RWPE1 (cell line): ENCODE measurements around the gene DGKD.

Source experiments
- CTCF ChIA-PET: fragments of 350-600 bp; sonication (Branson Sonifier 250); formaldehyde crosslinking; extraction: SDS; loops from one replicate; lab custom pipeline; 2021; lab: Yijun Ruan, JAX
- POLR2A ChIA-PET: fragments of 400-600 bp; formaldehyde crosslinking; extraction: SDS; loops from one replicate; lab custom pipeline; 2020; ENCODE audit warnings: antibody characterized with exemption; ENCODE audit not compliant: low non-redundant PET; lab: Yijun Ruan, JAX
- DNase-seq: peaks from one replicate; pipeline ENCODE4 v3.0.0; 2012; ENCODE audit warnings: low spot score
- H3K27ac ChIP-seq: fragments of 450-650 bp; 2 replicates; pipeline ENCODE4 v1.5.1; 2017
- TF ChIP-seq, protein P1 (sequence below): fragments of 450-650 bp; conservative IDR thresholded peaks from 2 replicates; pipeline ENCODE4 v1.5.1; 2017; ENCODE audit warnings: low read depth, mild to moderate bottlenecking

The DGKD gene, protein sequence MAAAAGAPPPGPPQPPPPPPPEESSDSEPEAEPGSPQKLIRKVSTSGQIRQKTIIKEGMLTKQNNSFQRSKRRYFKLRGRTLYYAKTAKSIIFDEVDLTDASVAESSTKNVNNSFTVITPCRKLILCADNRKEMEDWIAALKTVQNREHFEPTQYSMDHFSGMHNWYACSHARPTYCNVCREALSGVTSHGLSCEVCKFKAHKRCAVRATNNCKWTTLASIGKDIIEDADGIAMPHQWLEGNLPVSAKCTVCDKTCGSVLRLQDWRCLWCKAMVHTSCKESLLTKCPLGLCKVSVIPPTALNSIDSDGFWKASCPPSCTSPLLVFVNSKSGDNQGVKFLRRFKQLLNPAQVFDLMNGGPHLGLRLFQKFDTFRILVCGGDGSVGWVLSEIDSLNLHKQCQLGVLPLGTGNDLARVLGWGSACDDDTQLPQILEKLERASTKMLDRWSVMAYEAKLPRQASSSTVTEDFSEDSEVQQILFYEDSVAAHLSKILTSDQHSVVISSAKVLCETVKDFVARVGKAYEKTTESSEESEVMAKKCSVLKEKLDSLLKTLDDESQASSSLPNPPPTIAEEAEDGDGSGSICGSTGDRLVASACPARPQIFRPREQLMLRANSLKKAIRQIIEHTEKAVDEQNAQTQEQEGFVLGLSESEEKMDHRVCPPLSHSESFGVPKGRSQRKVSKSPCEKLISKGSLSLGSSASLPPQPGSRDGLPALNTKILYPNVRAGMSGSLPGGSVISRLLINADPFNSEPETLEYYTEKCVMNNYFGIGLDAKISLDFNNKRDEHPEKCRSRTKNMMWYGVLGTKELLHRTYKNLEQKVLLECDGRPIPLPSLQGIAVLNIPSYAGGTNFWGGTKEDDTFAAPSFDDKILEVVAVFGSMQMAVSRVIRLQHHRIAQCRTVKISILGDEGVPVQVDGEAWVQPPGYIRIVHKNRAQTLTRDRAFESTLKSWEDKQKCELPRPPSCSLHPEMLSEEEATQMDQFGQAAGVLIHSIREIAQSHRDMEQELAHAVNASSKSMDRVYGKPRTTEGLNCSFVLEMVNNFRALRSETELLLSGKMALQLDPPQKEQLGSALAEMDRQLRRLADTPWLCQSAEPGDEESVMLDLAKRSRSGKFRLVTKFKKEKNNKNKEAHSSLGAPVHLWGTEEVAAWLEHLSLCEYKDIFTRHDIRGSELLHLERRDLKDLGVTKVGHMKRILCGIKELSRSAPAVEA

DNA sequence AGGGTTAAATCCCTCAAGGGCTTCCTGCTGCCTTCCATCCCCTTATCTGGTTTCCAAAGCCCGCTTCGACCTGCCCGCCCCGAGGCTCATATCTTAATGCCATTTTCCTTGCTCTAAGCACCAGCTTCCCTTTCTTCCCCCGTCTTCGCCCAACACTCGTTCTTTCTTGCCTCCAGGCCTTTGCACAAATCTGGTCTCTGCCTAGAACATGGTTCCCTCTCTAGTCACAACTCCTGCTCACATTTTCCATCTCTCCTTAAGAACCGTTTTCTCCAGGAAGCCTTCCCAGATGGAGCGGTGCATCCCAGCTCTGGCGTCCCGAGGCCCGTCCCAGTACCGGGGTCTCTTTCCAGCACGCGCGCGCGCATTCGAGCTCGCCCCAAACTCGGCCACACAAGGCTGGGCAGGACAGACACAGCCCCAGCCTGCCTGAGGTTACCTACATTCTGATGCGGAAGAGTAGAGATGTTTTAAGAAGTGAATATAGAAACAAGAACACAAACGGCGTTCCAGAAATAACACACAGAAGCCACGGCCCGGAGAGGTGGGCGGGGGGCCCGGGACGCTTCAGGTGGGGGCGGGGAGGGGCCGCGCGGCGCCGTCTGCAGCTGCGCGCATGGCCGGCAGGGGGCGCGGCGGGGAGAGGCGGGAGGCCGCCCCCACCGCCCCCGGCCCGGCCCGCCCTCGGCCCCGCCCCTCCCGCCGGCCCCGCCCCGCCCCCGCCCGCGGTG is at the start of gene DGKD:
Gene DGKD (plus strand): TSS at position 726 of the 731 bp plus-strand sequence. CDS start 25 bp downstream, outside the sequence.
- CTCF ChIA-PET = interaction anchor here (0.5 to 2.3 kb wide), 7 partner anchors 18 to 517 kb away, joined by 3 to 13 read pairs (median 4); no protein-coding TSS in a partner anchor
- peak within 1 kb of the TSS; percentile 77 for H3K27ac ChIP-seq
- POLR2A ChIA-PET = no interaction called here
- TF ChIP-seq, protein P1, sequence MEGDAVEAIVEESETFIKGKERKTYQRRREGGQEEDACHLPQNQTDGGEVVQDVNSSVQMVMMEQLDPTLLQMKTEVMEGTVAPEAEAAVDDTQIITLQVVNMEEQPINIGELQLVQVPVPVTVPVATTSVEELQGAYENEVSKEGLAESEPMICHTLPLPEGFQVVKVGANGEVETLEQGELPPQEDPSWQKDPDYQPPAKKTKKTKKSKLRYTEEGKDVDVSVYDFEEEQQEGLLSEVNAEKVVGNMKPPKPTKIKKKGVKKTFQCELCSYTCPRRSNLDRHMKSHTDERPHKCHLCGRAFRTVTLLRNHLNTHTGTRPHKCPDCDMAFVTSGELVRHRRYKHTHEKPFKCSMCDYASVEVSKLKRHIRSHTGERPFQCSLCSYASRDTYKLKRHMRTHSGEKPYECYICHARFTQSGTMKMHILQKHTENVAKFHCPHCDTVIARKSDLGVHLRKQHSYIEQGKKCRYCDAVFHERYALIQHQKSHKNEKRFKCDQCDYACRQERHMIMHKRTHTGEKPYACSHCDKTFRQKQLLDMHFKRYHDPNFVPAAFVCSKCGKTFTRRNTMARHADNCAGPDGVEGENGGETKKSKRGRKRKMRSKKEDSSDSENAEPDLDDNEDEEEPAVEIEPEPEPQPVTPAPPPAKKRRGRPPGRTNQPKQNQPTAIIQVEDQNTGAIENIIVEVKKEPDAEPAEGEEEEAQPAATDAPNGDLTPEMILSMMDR = peak; percentile 74
- peak; percentile 78 for DNase-seq

DNA sequence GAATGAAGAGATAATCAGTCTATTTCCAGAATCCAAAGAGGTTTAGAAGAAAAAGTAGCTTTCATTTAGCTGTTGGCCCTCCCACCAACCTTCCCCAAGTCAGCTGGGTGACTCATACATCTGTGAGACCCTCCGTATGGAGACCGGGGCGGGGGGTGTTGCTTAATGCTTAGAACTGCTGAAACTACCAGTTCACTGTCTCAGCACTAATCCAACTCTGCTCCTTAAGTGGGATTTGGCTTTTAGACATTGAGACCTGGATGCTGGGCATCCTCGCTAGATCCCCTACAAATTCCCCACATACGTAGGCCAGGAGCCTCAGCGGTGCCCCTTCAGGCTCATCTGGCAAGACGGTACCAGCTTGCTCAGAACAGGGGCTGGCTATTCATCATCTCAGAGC is 46.7 kb upstream of the DGKD start, which contains the start of gene SAG:
Gene SAG (plus strand): TSS at position 252 of the 400 bp plus-strand sequence. CDS start 1,374 bp downstream, outside the sequence.
- H3K27ac ChIP-seq = no peak within 1 kb of the TSS
- no peak for DNase-seq
- POLR2A ChIA-PET = no interaction called here
- TF ChIP-seq, protein P1 = no peak
- CTCF ChIA-PET = interaction anchor here (0.6 to 0.9 kb wide), 3 partner anchors 136 to 430 kb away, joined by 3 read pairs; no protein-coding TSS in a partner anchor

DNA sequence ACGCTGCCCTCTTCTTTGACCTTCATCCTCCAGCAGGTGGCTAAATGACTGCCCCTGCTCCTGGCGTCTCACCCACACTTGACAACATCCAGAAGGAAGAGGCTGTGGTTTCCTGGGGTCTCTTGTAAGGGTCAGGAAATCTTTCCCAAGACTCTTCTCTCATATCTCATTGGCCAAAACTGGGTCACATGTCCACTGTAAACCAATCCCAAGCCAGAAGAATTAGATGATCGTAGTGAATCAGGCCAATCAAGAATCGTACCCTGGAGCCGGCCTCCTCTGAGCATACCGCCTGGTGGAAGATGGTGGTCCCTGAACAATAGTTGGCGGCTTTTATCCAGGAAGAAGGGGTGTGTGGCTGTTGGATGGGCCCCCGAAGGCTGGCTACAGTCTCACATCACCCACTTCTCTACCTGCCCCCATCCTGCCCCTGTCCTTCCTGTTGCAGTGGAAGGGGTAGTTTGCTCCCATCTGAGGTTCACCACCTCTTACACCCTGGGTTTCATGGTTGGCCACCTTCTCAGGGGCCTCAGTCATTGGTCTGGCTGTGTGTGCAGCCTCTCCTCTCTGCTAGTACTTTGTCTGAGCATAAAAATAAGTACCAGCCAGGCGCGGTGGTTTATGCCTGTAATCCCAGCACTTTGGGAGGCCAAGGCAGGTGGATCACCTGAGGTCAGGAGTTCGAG is 42.9 kb upstream of the DGKD start:
- H3K27ac ChIP-seq = no peak overlapping the region
- DNase-seq = no peak
- ChIA-PET CTCF (interaction anchor here (0.6 kb wide), 1 partner anchor 37 kb away, joined by 3 read pairs; no protein-coding TSS in a partner anchor), POLR2A (no interaction called here)
- TF ChIP-seq, protein P1 = no peak

DNA sequence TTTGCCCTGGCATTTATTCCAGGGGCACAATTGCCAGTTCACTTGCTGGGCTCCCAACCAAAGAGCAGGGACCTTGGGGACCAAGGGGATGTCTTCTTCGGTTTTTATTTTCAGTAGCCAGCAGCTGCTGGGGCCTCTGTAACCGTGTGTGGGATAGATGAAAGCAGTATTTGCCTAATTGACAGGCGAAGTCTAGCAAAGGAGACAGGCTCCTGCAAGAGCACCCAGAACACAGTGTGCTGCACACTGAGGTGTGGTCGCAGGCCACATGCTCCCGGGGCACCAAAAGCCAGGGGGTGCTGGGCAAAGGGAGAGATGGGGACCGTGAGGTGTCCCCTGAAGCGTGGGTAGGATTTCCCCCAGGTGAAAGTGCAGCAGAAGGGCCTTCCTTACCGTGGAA is 41.4 kb upstream of the DGKD start:
- POLR2A ChIA-PET = no interaction called here
- CTCF ChIA-PET = interaction anchor here (0.5 to 0.8 kb wide), 3 partner anchors 104 to 656 kb away, joined by 3 read pairs; no protein-coding TSS in a partner anchor
- TF ChIP-seq, protein P1 = no peak
- no peak overlapping the region for H3K27ac ChIP-seq
- DNase-seq = no peak

DNA sequence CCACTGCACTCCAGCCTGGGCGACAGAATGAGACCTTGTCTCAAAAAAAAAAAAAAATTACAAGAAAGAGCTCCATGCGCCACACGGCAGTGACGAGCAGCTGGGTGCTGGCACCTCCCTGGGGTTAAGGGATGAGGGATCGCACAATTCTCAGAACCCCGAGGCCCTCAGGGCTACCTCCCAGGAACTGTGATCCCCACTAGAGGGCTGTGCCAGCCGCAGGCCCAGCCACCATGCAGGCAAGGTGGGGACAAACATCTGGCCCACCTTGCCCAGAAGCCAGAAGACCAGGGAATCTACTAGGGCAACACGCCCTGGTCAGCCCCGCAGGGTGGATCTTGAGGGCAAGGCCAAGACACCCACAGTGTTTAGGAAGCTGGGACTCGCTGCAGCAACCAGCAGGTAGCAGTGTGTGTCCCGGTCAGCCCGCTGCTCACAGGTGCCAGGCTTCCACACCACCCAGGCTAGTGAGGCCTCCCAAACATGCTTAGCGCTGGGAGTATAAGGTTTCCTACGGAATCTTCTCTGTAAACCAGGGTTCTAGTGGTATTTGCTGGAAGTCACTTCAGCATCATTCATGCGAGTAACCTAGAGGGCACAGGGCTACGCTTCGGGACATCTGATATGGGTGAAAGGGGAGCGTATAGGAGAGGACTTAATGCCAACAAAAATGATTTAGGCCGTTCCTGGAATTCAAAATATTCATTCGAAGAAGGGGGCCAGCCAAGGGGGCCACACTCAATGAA is 39.9 kb upstream of the DGKD start:
- H3K27ac ChIP-seq = no peak overlapping the region
- TF ChIP-seq, protein P1 = no peak
- CTCF ChIA-PET = no interaction called here
- DNase-seq = no peak
- POLR2A ChIA-PET = no interaction called here
